Memory B cell (primary cell): ENCODE measurements around the gene FYN.
A peak's percentile ranks its signal among the peaks of the same experiment; 100 is the strongest.
"Not testable (repeated sequence)": the region's sequence is repeated elsewhere in the genome, so short reads cannot be mapped to it uniquely, and the experiment has no call there.

Experiments used
- ATAC-seq: fragments of 150-1000 bp; cut with Tn5 transposase; 2 replicates; pipeline ENCODE4 v1.10.0; 2021; ENCODE audit warnings: low read depth, mild to moderate bottlenecking, moderate library complexity
- DNase-seq, 2 donors: peaks; one replicate each; pipeline ENCODE4 v3.0.0; 2022; ENCODE audit warnings: low spot score in 2 of 2
- H3K27ac Mint-ChIP-seq: one replicate; pipeline ENCODE4 v1.8.0; 2022; ENCODE audit warnings: mild to moderate bottlenecking, moderate library complexity, mixed read lengths
- H3K27me3 Mint-ChIP-seq: one replicate; pipeline ENCODE4 v1.8.0; 2022; ENCODE audit warnings: mixed read lengths
- H3K36me3 Mint-ChIP-seq: one replicate; pipeline ENCODE4 v1.8.0; 2022; ENCODE audit warnings: mild to moderate bottlenecking, mixed read lengths
- H3K4me1 Mint-ChIP-seq: one replicate; pipeline ENCODE4 v1.8.0; 2022; ENCODE audit warnings: mixed read lengths
- H3K4me3 Mint-ChIP-seq: one replicate; pipeline ENCODE4 v1.8.0; 2022; ENCODE audit warnings: mild to moderate bottlenecking, moderate library complexity, mixed read lengths
- H3K9me3 Mint-ChIP-seq: one replicate; pipeline ENCODE4 v1.8.0; 2022; ENCODE audit warnings: mixed read lengths

FYN gene

GRCh38 chr6:111840803-111841202 is 32.4 kb downstream of the FYN start:
- Mint-ChIP-seq H3K27me3 (no peaks in the 10 kb centered on the region), H3K4me3 (no peak overlapping the region), H3K36me3 (peaks cover 7% of the 10 kb centered on the region), H3K27ac (no peak overlapping the region), H3K9me3 (no peaks in the 10 kb centered on the region), H3K4me1 (peaks cover 29% of the 10 kb centered on the region)
- ATAC-seq (no peak), DNase-seq (no peak)

GRCh38 chr6:111838749-111839484 is 34.3 kb downstream of the FYN start:
- Mint-ChIP-seq H3K4me3 (no peak overlapping the region), H3K27me3 (no peaks in the 10 kb centered on the region), H3K36me3 (peaks cover 15% of the 10 kb centered on the region), H3K27ac (no peak overlapping the region), H3K4me1 (peaks cover 28% of the 10 kb centered on the region), H3K9me3 (no peaks in the 10 kb centered on the region)
- DNase-seq (no peak), ATAC-seq (no peak)

DNA sequence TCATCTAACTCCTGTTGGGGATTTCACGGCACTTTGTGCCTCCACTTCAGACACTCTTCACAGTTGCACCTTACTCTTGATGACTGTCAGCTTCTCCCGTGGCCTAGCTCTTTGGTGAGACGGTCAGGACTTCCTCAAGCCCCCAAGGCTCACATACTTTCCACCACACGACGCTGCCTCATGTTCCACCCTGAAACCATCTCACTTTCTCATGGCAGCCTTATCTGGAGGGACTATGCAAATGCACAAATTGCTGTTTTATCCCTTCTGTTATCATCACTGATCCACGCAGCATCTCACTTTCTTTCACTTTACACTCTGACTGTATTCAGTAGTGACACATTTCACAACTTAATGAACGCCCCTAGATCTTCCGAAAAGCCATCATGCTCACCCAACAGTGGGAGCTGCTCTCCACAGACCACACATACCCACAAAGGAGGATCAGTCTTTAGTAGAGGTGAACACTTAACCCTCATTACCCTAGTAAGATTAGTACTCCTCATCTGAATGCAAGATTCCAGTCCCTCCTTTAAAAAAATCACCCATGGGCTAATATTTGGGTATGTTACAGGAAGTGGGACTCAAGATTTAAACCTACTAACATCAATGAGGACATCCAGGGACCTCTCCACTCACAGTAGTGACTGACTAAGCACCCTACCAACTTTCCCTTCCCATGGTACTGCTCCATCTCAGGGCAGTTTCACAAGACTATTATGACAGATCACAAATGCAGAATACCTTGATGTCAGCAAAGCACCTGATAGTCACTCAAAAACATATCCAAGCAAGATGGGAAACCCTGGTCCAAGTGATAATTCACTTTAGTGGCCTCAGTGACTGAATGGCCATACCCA is 35.4 kb downstream of the FYN start:
- peak; percentile 45 for ATAC-seq
- H3K27me3 Mint-ChIP-seq = no peaks in the 10 kb centered on the region
- DNase-seq = no peak
- H3K36me3 Mint-ChIP-seq = peaks cover 17% of the 10 kb centered on the region
- H3K27ac Mint-ChIP-seq = peak overlapping the region; percentile 22
- no peaks in the 10 kb centered on the region for H3K9me3 Mint-ChIP-seq
- H3K4me3 Mint-ChIP-seq = peak overlapping the region; percentile 36
- peaks cover 31% of the 10 kb centered on the region for H3K4me1 Mint-ChIP-seq

- no peak overlapping the region for H3K4me3 Mint-ChIP-seq
- no peak for ATAC-seq
- no peaks in the 10 kb centered on the region for H3K27me3 Mint-ChIP-seq
- no peak overlapping the region for H3K27ac Mint-ChIP-seq
- no peaks in the 10 kb centered on the region for H3K9me3 Mint-ChIP-seq
- H3K36me3 Mint-ChIP-seq = peaks cover 17% of the 10 kb centered on the region
- DNase-seq = no peak
- H3K4me1 Mint-ChIP-seq = peaks cover 31% of the 10 kb centered on the region
Measured at GRCh38 chr6:111837007-111837406, 36.2 kb downstream of the FYN start.

GRCh38 chr6:111835807-111836206 is 37.4 kb downstream of the FYN start:
- ATAC-seq = no peak
- Mint-ChIP-seq H3K27me3 (no peaks in the 10 kb centered on the region), H3K9me3 (no peaks in the 10 kb centered on the region), H3K4me1 (peaks cover 33% of the 10 kb centered on the region), H3K4me3 (no peak overlapping the region), H3K36me3 (peaks cover 17% of the 10 kb centered on the region), H3K27ac (no peak overlapping the region)
- DNase-seq = no peak

- H3K4me3 Mint-ChIP-seq, H3K27me3 Mint-ChIP-seq, DNase-seq, H3K9me3 Mint-ChIP-seq, ATAC-seq, H3K27ac Mint-ChIP-seq: not testable (repeated sequence)
- Mint-ChIP-seq H3K36me3 (peaks cover 19% of the 10 kb centered on the region), H3K4me1 (peaks cover 33% of the 10 kb centered on the region)
Measured at GRCh38 chr6:111835398-111835797, 37.9 kb downstream of the FYN start.

- Mint-ChIP-seq H3K27ac (no peak overlapping the region), H3K36me3 (peaks cover 22% of the 10 kb centered on the region), H3K4me1 (peaks cover 39% of the 10 kb centered on the region), H3K4me3 (no peak overlapping the region), H3K9me3 (no peaks in the 10 kb centered on the region), H3K27me3 (no peaks in the 10 kb centered on the region)
- ATAC-seq (no peak), DNase-seq (no peak)
Measured at GRCh38 chr6:111834356-111834755, 38.9 kb downstream of the FYN start.

GRCh38 chr6:111832833-111833418 is 40.3 kb downstream of the FYN start:
- H3K4me1 Mint-ChIP-seq = peaks cover 28% of the 10 kb centered on the region
- no peak for ATAC-seq
- no peak for DNase-seq
- H3K9me3 Mint-ChIP-seq = no peaks in the 10 kb centered on the region
- H3K27ac Mint-ChIP-seq = no peak overlapping the region
- peaks cover 25% of the 10 kb centered on the region for H3K36me3 Mint-ChIP-seq
- no peak overlapping the region for H3K4me3 Mint-ChIP-seq
- H3K27me3 Mint-ChIP-seq = no peaks in the 10 kb centered on the region

DNA sequence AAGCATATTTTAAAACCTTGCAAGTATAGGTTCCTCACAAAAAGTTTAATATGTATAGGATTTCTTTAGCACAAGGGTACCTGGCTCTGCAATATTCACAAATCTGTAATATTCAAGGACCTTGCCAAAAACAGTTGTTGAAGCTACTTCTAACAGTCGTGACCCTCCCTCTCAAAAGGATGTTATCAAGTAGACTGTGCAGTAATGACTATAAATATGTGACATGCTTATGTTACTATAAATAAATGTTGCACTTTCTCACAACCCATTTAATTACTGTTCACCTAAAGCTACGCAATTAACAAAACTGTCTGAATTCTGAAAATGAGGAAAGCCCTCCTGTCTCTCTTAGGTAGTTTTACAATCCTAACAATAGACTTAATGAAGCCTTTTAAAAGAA is 41.8 kb downstream of the FYN start:
- H3K4me3 Mint-ChIP-seq = no peak overlapping the region
- ATAC-seq = no peak
- H3K36me3 Mint-ChIP-seq = peaks cover 20% of the 10 kb centered on the region
- H3K27me3 Mint-ChIP-seq = no peaks in the 10 kb centered on the region
- no peaks in the 10 kb centered on the region for H3K9me3 Mint-ChIP-seq
- H3K4me1 Mint-ChIP-seq = peaks cover 21% of the 10 kb centered on the region
- no peak for DNase-seq
- no peak overlapping the region for H3K27ac Mint-ChIP-seq

DNA sequence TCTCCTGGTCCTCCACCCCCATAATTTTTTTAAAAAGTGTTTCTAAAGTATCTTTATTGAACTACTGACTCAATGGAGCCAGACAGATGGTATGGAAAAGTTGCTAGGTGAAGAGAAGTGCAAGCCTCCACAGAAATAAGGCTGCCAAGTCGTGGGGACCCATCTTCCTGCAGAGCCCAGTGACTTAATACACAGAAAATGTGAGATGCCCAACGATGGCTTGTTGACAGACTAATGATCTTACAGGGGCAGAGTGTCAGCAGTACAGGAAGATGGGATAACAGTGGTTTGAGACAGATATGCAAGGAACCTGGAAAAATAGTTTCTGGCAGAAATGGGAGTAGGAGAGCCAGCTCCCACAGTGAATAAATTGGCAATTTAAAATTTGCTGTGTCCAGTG is 43.3 kb downstream of the FYN start:
- H3K4me1 Mint-ChIP-seq = peaks cover 23% of the 10 kb centered on the region
- ATAC-seq (no peak), DNase-seq (no peak)
- no peaks in the 10 kb centered on the region for H3K9me3 Mint-ChIP-seq
- H3K36me3 Mint-ChIP-seq = peaks cover 13% of the 10 kb centered on the region
- H3K27ac Mint-ChIP-seq = no peak overlapping the region
- H3K27me3 Mint-ChIP-seq = no peaks in the 10 kb centered on the region
- no peak overlapping the region for H3K4me3 Mint-ChIP-seq

GRCh38 chr6:111829581-111829980 is 43.7 kb downstream of the FYN start:
- no peak overlapping the region for H3K27ac Mint-ChIP-seq
- H3K4me3 Mint-ChIP-seq = no peak overlapping the region
- no peaks in the 10 kb centered on the region for H3K27me3 Mint-ChIP-seq
- no peaks in the 10 kb centered on the region for H3K9me3 Mint-ChIP-seq
- ATAC-seq = no peak
- H3K4me1 Mint-ChIP-seq = peaks cover 21% of the 10 kb centered on the region
- H3K36me3 Mint-ChIP-seq = peaks cover 11% of the 10 kb centered on the region
- no peak for DNase-seq

DNA sequence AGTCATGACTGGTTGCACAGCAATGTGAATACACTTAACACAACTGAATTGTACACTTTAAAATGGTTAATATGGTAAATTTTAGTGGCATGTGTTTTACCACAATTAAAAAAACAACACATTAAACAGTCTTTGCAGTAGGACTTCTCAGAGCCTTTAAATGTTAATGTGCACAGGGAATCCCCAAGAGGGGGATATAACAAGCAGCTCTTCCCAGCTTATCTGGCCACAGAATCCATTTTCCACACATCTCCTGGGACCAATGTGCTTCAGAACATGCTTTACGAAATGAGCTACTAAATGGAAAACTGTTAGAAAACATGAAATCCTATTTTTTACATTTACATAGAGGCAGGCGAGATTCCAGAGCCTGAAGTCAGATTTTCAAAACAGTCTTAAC is 44.4 kb downstream of the FYN start:
- Mint-ChIP-seq H3K36me3 (peaks cover 9% of the 10 kb centered on the region), H3K4me1 (peaks cover 24% of the 10 kb centered on the region)

DNA sequence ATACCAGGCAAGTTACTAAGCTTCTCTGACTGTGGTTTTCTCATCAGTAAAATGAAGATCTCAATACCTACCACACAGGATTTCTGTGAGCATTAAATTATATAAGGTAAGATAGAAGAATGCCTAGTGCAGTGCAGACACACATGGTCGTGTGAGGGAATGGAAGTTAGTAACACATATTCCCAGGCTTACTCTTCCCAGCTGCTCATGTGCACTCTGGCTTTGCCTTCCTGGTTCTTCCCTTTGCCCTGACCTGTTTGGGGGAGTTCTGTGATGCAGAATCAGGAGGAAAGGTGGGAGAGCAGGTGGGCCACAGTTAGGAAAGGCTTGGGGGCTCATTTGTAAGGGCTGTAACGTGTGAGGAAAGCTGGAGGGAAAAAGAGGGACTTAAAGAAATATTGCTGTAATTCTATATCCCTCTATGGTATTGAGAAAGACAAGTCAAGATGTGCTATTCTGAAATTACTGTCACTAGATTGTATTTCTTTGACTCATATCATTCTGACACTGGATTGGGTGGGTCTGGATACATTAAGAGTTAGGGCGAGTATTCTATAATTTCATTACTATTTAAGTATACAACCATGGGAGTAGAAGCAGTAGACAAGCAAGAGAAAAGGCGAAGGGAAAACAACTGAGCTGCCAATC is 47.7 kb downstream of the FYN start:
- ATAC-seq (no peak), DNase-seq (no peak)
- Mint-ChIP-seq H3K27me3 (no peaks in the 10 kb centered on the region), H3K4me1 (peaks cover 28% of the 10 kb centered on the region), H3K4me3 (no peak overlapping the region), H3K36me3 (peaks cover 9% of the 10 kb centered on the region), H3K9me3 (no peaks in the 10 kb centered on the region), H3K27ac (no peak overlapping the region)

More for the DNA sequence above, 44.4 kb downstream of the FYN start:
- Mint-ChIP-seq H3K27ac (no peak overlapping the region), H3K9me3 (no peaks in the 10 kb centered on the region), H3K27me3 (no peaks in the 10 kb centered on the region), H3K4me3 (no peak overlapping the region)
- DNase-seq = no peak
- no peak for ATAC-seq
